WTC11 (cell line): Measurements from ENCODE around the gene GNL1. TPM values are rescaled to one million over a fixed set of nuclear protein-coding genes. Genes with fewer than 3 reads are reported as not detected.

ENCODE experiments used
- ATAC-seq: fragments of 200-7000 bp; cut with Tn5 transposase; 2 replicates; pipeline ENCODE4 v1.10.0; 2021; ENCODE audit warnings: mild to moderate bottlenecking, moderate library complexity
- CTCF ChIA-PET: fragments of 300-600 bp; sonication (Branson Sonifier 250); formaldehyde crosslinking; loops from one replicate; lab custom pipeline; 2021; ENCODE audit warnings: antibody characterized with exemption; lab: Charles Lee
- POLR2A ChIA-PET: fragments of 350-600 bp; sonication (Branson Sonifier 250); formaldehyde crosslinking; loops from one replicate; lab custom pipeline; 2021; ENCODE audit warnings: antibody characterized with exemption; lab: Charles Lee
- DNase-seq: peaks from one replicate; pipeline ENCODE4 v3.0.0; 2021; ENCODE audit warnings: low spot score
- H3K27ac Mint-ChIP-seq: 2 replicates; pipeline ENCODE4 v1.8.0; 2021; ENCODE audit warnings: mixed read lengths
- H3K27me3 Mint-ChIP-seq: 2 replicates; pipeline ENCODE4 v1.8.0; 2021; ENCODE audit warnings: low read depth, mild to moderate bottlenecking, moderate library complexity, mixed read lengths
- H3K36me3 Mint-ChIP-seq: 2 replicates; pipeline ENCODE4 v1.8.0; 2021; ENCODE audit warnings: mixed read lengths
- H3K4me1 Mint-ChIP-seq: 2 replicates; pipeline ENCODE4 v1.8.0; 2022; ENCODE audit warnings: mixed read lengths
- H3K4me3 Mint-ChIP-seq: 2 replicates; pipeline ENCODE4 v1.8.0; 2021; ENCODE audit warnings: mild to moderate bottlenecking, moderate library complexity, mixed read lengths
- H3K9me3 Mint-ChIP-seq: 2 replicates; pipeline ENCODE4 v1.8.0; 2021; ENCODE audit warnings: mixed read lengths
- CBFB ChIP-seq: sonication (generic); formaldehyde crosslinking; IDR thresholded peaks from 2 replicates; pipeline ENCODE4 v1.8.1; 2022; ENCODE audit warnings: mild to moderate bottlenecking, low read depth, missing genetic modification reagents
- CREB1 ChIP-seq: sonication (generic); formaldehyde crosslinking; IDR thresholded peaks from 2 replicates; pipeline ENCODE4 v1.8.0; 2023; ENCODE audit warnings: mild to moderate bottlenecking, missing genetic modification reagents
- CREM ChIP-seq: sonication (generic); formaldehyde crosslinking; IDR thresholded peaks from 2 replicates; pipeline ENCODE4 v1.8.1; 2022; ENCODE audit warnings: mild to moderate bottlenecking, missing genetic modification reagents, moderate library complexity
- E2F1 ChIP-seq: sonication (generic); formaldehyde crosslinking; IDR thresholded peaks from 2 replicates; pipeline ENCODE4 v1.8.0; 2022; ENCODE audit warnings: mild to moderate bottlenecking, missing genetic modification reagents
- EMX1 ChIP-seq: fragments of 250-450 bp; sonication (Bioruptor Pico); IDR thresholded peaks from 2 replicates; pipeline ENCODE4 v1.8.0; 2021; ENCODE audit warnings: mild to moderate bottlenecking
- ERG ChIP-seq: fragments of 250-450 bp; sonication (Bioruptor Pico); IDR thresholded peaks from 2 replicates; pipeline ENCODE4 v1.8.0; 2021; ENCODE audit warnings: mild to moderate bottlenecking
- ETV6 ChIP-seq: sonication (generic); formaldehyde crosslinking; IDR thresholded peaks from 2 replicates; pipeline ENCODE4 v1.8.1; 2022; ENCODE audit warnings: mild to moderate bottlenecking, missing genetic modification reagents
- FOXP1 ChIP-seq: sonication (generic); formaldehyde crosslinking; IDR thresholded peaks from 2 replicates; pipeline ENCODE4 v1.8.0; 2022; ENCODE audit warnings: missing genetic modification reagents, mild to moderate bottlenecking, moderate library complexity, borderline replicate concordance
- GABPB1 ChIP-seq: sonication (generic); formaldehyde crosslinking; IDR thresholded peaks from 2 replicates; pipeline ENCODE4 v1.8.1; 2023; ENCODE audit warnings: mild to moderate bottlenecking, missing genetic modification reagents
- GTF2I ChIP-seq: fragments of 250-450 bp; sonication (Bioruptor Pico); conservative IDR thresholded peaks from 2 replicates; pipeline ENCODE4 v1.4.0; 2021; ENCODE audit warnings: mild to moderate bottlenecking
- IRF1 ChIP-seq: sonication (generic); formaldehyde crosslinking; IDR thresholded peaks from 2 replicates; pipeline ENCODE4 v1.8.0; 2023; ENCODE audit warnings: missing genetic modification reagents
- IRF2 ChIP-seq: sonication (generic); formaldehyde crosslinking; IDR thresholded peaks from 2 replicates; pipeline ENCODE4 v1.8.0; 2022; ENCODE audit warnings: low read depth, missing genetic modification reagents, borderline replicate concordance
- MXD4 ChIP-seq: fragments of 250-450 bp; sonication (Bioruptor Pico); IDR thresholded peaks from 2 replicates; pipeline ENCODE4 v1.8.0; 2021; ENCODE audit warnings: mild to moderate bottlenecking, moderate library complexity, borderline replicate concordance
- NR2C2 ChIP-seq: sonication (generic); formaldehyde crosslinking; IDR thresholded peaks from 2 replicates; pipeline ENCODE4 v1.8.0; 2022; ENCODE audit warnings: mild to moderate bottlenecking, missing genetic modification reagents
- PRRX2 ChIP-seq: fragments of 250-450 bp; sonication (Bioruptor Pico); IDR thresholded peaks from 2 replicates; pipeline ENCODE4 v1.8.0; 2021; ENCODE audit warnings: mild to moderate bottlenecking
- SOX15 ChIP-seq: fragments of 250-450 bp; sonication (Bioruptor Pico); IDR thresholded peaks from 2 replicates; pipeline ENCODE4 v1.9.0; 2021; ENCODE audit warnings: mild to moderate bottlenecking
- SP1 ChIP-seq: sonication (generic); formaldehyde crosslinking; conservative IDR thresholded peaks from 2 replicates; pipeline ENCODE4 v1.8.1; 2022; ENCODE audit warnings: missing genetic modification reagents
- USF1 ChIP-seq: sonication (generic); formaldehyde crosslinking; IDR thresholded peaks from 2 replicates; pipeline ENCODE4 v1.8.0; 2022; ENCODE audit warnings: mild to moderate bottlenecking, missing genetic modification reagents
- ZNF138 ChIP-seq: sonication (generic); formaldehyde crosslinking; conservative IDR thresholded peaks from 2 replicates; pipeline ENCODE4 v1.8.1; 2022; ENCODE audit warnings: mild to moderate bottlenecking, moderate library complexity, missing genetic modification reagents
- ZNF232 ChIP-seq: sonication (generic); formaldehyde crosslinking; IDR thresholded peaks from 2 replicates; pipeline ENCODE4 v1.8.0; 2022; ENCODE audit warnings: mild to moderate bottlenecking, missing genetic modification reagents
- ZNF317 ChIP-seq: sonication (generic); formaldehyde crosslinking; IDR thresholded peaks from 2 replicates; pipeline ENCODE4 v1.8.1; 2023; ENCODE audit warnings: low read depth, mild to moderate bottlenecking, moderate library complexity, missing genetic modification reagents, borderline replicate concordance
- total RNA-seq: library from RNA; stranded (reverse); gene quantifications from 3 replicates; pipeline ENCODE4 v1.2.3, GENCODE V29; 2021
- TF ChIP-seq, protein P1 (sequence below): sonication (generic); formaldehyde crosslinking; IDR thresholded peaks from 2 replicates; pipeline ENCODE4 v1.8.1; 2022; ENCODE audit warnings: mild to moderate bottlenecking, moderate library complexity, missing genetic modification reagents
- TF ChIP-seq, protein P2 (sequence below): sonication (generic); formaldehyde crosslinking; IDR thresholded peaks from 2 replicates; pipeline ENCODE4 v1.8.1; 2023; ENCODE audit warnings: mild to moderate bottlenecking, missing genetic modification reagents, moderate library complexity

GNL1 gene
- total RNA-seq, 1 experiment from 2014 or later = 85.7 TPM

GRCh38 chr6:30542915-30543314 is 13.4 kb downstream of the GNL1 start:
- Mint-ChIP-seq H3K9me3 (no peaks in the 10 kb centered on the region), H3K27me3 (no peaks in the 10 kb centered on the region), H3K27ac (no peak overlapping the region), H3K36me3 (peaks cover 4% of the 10 kb centered on the region; the same call in 1 of the 2 replicates), H3K4me1 (peaks cover 10% of the 10 kb centered on the region), H3K4me3 (no peak overlapping the region)
- no peak for ATAC-seq
- DNase-seq = no peak
- ChIA-PET POLR2A (interaction anchor here (1.2 kb wide), 1 partner anchor 56 kb away, joined by 3 read pairs; no protein-coding TSS in a partner anchor), CTCF (interaction anchor here (0.6 to 5.9 kb wide), 12 partner anchors 11 to 515 kb away, joined by 3 to 212 read pairs (median 8); no protein-coding TSS in a partner anchor)
- TF ChIP-seq IRF2 (CRISPR knock-in tag) (no peak), EMX1 (CRISPR knock-in tag) (no peak), SOX15 (no peak), ZNF232 (CRISPR knock-in tag) (no peak), FOXP1 (CRISPR knock-in tag) (no peak), SP1 (CRISPR knock-in tag) (no peak), NR2C2 (CRISPR knock-in tag) (no peak), GABPB1 (CRISPR knock-in tag) (no peak), ZNF317 (no peak), USF1 (CRISPR knock-in tag) (no peak), E2F1 (CRISPR knock-in tag) (no peak), CREB1 (CRISPR knock-in tag) (no peak), PRRX2 (no peak), IRF1 (CRISPR knock-in tag) (no peak), ZNF138 (CRISPR knock-in tag) (no peak), ETV6 (CRISPR knock-in tag) (no peak)
- TF ChIP-seq, protein P1, sequence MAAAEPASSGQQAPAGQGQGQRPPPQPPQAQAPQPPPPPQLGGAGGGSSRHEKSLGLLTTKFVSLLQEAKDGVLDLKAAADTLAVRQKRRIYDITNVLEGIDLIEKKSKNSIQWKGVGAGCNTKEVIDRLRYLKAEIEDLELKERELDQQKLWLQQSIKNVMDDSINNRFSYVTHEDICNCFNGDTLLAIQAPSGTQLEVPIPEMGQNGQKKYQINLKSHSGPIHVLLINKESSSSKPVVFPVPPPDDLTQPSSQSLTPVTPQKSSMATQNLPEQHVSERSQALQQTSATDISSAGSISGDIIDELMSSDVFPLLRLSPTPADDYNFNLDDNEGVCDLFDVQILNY (CRISPR knock-in tag) = no peak

- Mint-ChIP-seq H3K4me3 (peak overlapping the region; percentile 74), H3K27ac (no peak overlapping the region), H3K27me3 (no peaks in the 10 kb centered on the region; the same call in 1 of the 2 replicates), H3K9me3 (no peaks in the 10 kb centered on the region), H3K36me3 (peaks cover 4% of the 10 kb centered on the region; the same call in 1 of the 2 replicates), H3K4me1 (peaks cover 10% of the 10 kb centered on the region)
- ChIA-PET CTCF (interaction anchor here (0.6 to 5.9 kb wide), 22 partner anchors 8 to 515 kb away, joined by 3 to 212 read pairs (median 9); partner anchors contain the start of gene ABCF1), POLR2A (interaction anchor here (1.2 to 1.4 kb wide), 2 partner anchors 52 to 56 kb away, joined by 3 read pairs; no protein-coding TSS in a partner anchor)
- DNase-seq = no peak
- no peak for ATAC-seq
- TF ChIP-seq, protein P2, sequence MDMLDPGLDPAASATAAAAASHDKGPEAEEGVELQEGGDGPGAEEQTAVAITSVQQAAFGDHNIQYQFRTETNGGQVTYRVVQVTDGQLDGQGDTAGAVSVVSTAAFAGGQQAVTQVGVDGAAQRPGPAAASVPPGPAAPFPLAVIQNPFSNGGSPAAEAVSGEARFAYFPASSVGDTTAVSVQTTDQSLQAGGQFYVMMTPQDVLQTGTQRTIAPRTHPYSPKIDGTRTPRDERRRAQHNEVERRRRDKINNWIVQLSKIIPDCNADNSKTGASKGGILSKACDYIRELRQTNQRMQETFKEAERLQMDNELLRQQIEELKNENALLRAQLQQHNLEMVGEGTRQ (CRISPR knock-in tag) = no peak
- TF ChIP-seq GTF2I (CRISPR knock-in tag) = no peak
- TF ChIP-seq CBFB (CRISPR knock-in tag) = no peak
- no peak for TF ChIP-seq CREM
- TF ChIP-seq MXD4 (CRISPR knock-in tag) = no peak
- no peak for TF ChIP-seq ERG
- TF ChIP-seq NR2C2 (CRISPR knock-in tag) = no peak
These were observed 13.9 kb downstream of the GNL1 start for GRCh38 chr6:30542404-30542725.
